ENCODE data around the gene SUSD2. TPM values are rescaled to one million over a fixed set of nuclear protein-coding genes. Genes with fewer than 3 reads are reported as not detected.
A peak's percentile ranks its signal among the peaks of the same experiment; 100 is the strongest.

Gene SUSD2
- polyA plus RNA-seq, 1 experiment: 0.63 TPM

- no peak for TF ChIP-seq CTCF (IDR thresholded peaks at IDR 0.05; ENCODE audit: low read depth, low read length)
- ChIA-PET POLR2A (no interaction called here), CTCF (interaction anchor here (1.4 kb wide), 1 partner anchor 12 kb away, joined by 6 read pairs; no protein-coding TSS in a partner anchor)
- no peak overlapping the region for H3K27ac ChIP-seq (ENCODE audit: low read depth, low read length)
- H3K4me3 ChIP-seq (ENCODE audit: low read depth, low read length): no peak overlapping the region
- no peak for DNase-seq (ENCODE audit: low read depth, low spot score)
- no peaks in the 10 kb centered on the region for H3K9me3 ChIP-seq (ENCODE audit: control insufficient read depth, insufficient read depth, low read length)
- H3K27me3 ChIP-seq (ENCODE audit: control insufficient read depth, insufficient read depth, low read length): no peaks in the 10 kb centered on the region
Measured at GRCh38 chr22:24144056-24144777, 37.1 kb upstream of the SUSD2 start.

- POLR2A ChIA-PET: no interaction called here
Measured at GRCh38 chr22:24144778-24145085, 36.6 kb upstream of the SUSD2 start.

GRCh38 chr22:24145446-24146193 lies 35.7 kb upstream of the SUSD2 start:
- H3K27me3 ChIP-seq (ENCODE audit: control insufficient read depth, insufficient read depth, low read length): no peaks in the 10 kb centered on the region
- no peaks in the 10 kb centered on the region for H3K9me3 ChIP-seq (ENCODE audit: control insufficient read depth, insufficient read depth, low read length)
- no peak for DNase-seq (ENCODE audit: low read depth, low spot score)
- CTCF ChIA-PET: interaction anchor here (0.6 to 3.5 kb wide), 2 partner anchors 10 to 11 kb away, joined by 4 to 26 read pairs; no protein-coding TSS in a partner anchor
- no peak for TF ChIP-seq CTCF (IDR thresholded peaks at IDR 0.05; ENCODE audit: low read depth, low read length)
- H3K4me3 ChIP-seq (ENCODE audit: low read depth, low read length): peak overlapping the region; percentile 18
- POLR2A ChIA-PET: interaction anchor here (1.0 to 2.4 kb wide), 4 partner anchors 8 to 57 kb away, joined by 3 to 27 read pairs (median 3); no protein-coding TSS in a partner anchor
- H3K27ac ChIP-seq (ENCODE audit: low read depth, low read length): peak overlapping the region; percentile 99

More at GRCh38 chr22:24144778-24145085, 36.6 kb upstream of the SUSD2 start:
- DNase-seq (ENCODE audit: low read depth, low spot score): no peak
- CTCF ChIA-PET: no interaction called here
- Histone ChIP-seq H3K4me3 (ENCODE audit: low read depth, low read length) (no peak overlapping the region), H3K27ac (ENCODE audit: low read depth, low read length) (no peak overlapping the region), H3K27me3 (ENCODE audit: control insufficient read depth, insufficient read depth, low read length) (no peaks in the 10 kb centered on the region), H3K9me3 (ENCODE audit: control insufficient read depth, insufficient read depth, low read length) (no peaks in the 10 kb centered on the region)
- TF ChIP-seq CTCF (IDR thresholded peaks at IDR 0.05; ENCODE audit: low read depth, low read length): no peak

- ChIA-PET CTCF (interaction anchor here (0.6 to 3.5 kb wide), 2 partner anchors 10 to 11 kb away, joined by 4 to 26 read pairs; no protein-coding TSS in a partner anchor), POLR2A (interaction anchor here (1.0 to 2.4 kb wide), 4 partner anchors 9 to 57 kb away, joined by 3 to 27 read pairs (median 3); no protein-coding TSS in a partner anchor)
- no peak for TF ChIP-seq CTCF (IDR thresholded peaks at IDR 0.05; ENCODE audit: low read depth, low read length)
- Histone ChIP-seq H3K4me3 (ENCODE audit: low read depth, low read length) (peak overlapping the region; percentile 36), H3K27ac (ENCODE audit: low read depth, low read length) (peak overlapping the region; percentile 99), H3K27me3 (ENCODE audit: control insufficient read depth, insufficient read depth, low read length) (no peaks in the 10 kb centered on the region), H3K9me3 (ENCODE audit: control insufficient read depth, insufficient read depth, low read length) (no peaks in the 10 kb centered on the region)
- peak; percentile 55 for DNase-seq (ENCODE audit: low read depth, low spot score)
Measured at GRCh38 chr22:24146194-24146616, 35.1 kb upstream of the SUSD2 start.

All from AG04450 (cell line).